K562 (cell line): Measurements from ENCODE around the gene NMUR1. TPM values are rescaled to one million over a fixed set of nuclear protein-coding genes. Genes with fewer than 3 reads are reported as not detected.
A peak's percentile ranks its signal among the peaks of the same experiment; 100 is the strongest.

Experiments
- CXXC5 ChIP-seq: fragments of 250-450 bp; sonication (Bioruptor Pico); IDR thresholded peaks from 2 replicates; pipeline ENCODE4 v1.8.0; 2022; ENCODE audit warnings: inconsistent platforms, mild to moderate bottlenecking, moderate library complexity
- DPF2 ChIP-seq: fragments of 450-650 bp; IDR thresholded peaks from 2 replicates; pipeline ENCODE4 v1.6.1; 2016
- HCFC1 ChIP-seq: IDR thresholded peaks from 2 replicates; pipeline ENCODE4 v1.6.1; 2012; ENCODE audit warnings: low read depth, low read length, improper control_type of control experiment
- HNRNPUL1 ChIP-seq: fragments of 200-400 bp; formaldehyde crosslinking; IDR thresholded peaks from 2 replicates; pipeline ENCODE4 v1.6.1; 2017; ENCODE audit warnings: low read length
- KLF10 ChIP-seq: fragments of 250-450 bp; sonication (Bioruptor Pico); IDR thresholded peaks from 2 replicates; pipeline ENCODE4 v1.6.1; 2021; ENCODE audit warnings: matching md5 sums
- NCOA6 ChIP-seq: fragments of 450-650 bp; IDR thresholded peaks from 2 replicates; pipeline ENCODE4 v1.6.1; 2017; ENCODE audit warnings: mild to moderate bottlenecking
- NR2C2 ChIP-seq, 2 experiments: fragments of 200-800 bp in 1 of 2; sonication (Bioruptor generic) in 1 of 2; sonication (generic) in 1 of 2; formaldehyde crosslinking in 1 of 2; IDR thresholded peaks; 2 replicates each; pipeline versions ENCODE4 v1.6.1 to v1.8.0; 2016 to 2022; ENCODE audit warnings: mild to moderate bottlenecking in 1 of 2, missing compliant biosample characterization in 1 of 2, missing genetic modification characterization in 1 of 2, missing genetic modification reagents in 1 of 2
- PBX2 ChIP-seq, 2 experiments: IDR thresholded peaks in 1 of 2; conservative IDR thresholded peaks in 1 of 2; 2 replicates each; pipeline ENCODE4 v1.6.1; 2016; ENCODE audit warnings: low read depth in 2 of 2, mild to moderate bottlenecking in 1 of 2, missing compliant biosample characterization in 1 of 2, missing genetic modification characterization in 1 of 2, moderate library complexity in 1 of 2
- PKNOX1 ChIP-seq: fragments of 450-650 bp; IDR thresholded peaks from 2 replicates; pipeline ENCODE4 v1.6.1; 2016
- SFPQ ChIP-seq: fragments of 200-400 bp; formaldehyde crosslinking; IDR thresholded peaks from 2 replicates; pipeline ENCODE4 v1.6.1; 2017; ENCODE audit warnings: mild to moderate bottlenecking, low read depth, low read length, moderate library complexity
- TAL1 ChIP-seq: fragments of 450-650 bp; IDR thresholded peaks from 2 replicates; pipeline ENCODE4 v1.6.1; 2016; ENCODE audit warnings: mild to moderate bottlenecking
- TCFL5 ChIP-seq: fragments of 250-450 bp; sonication (Bioruptor Pico); conservative IDR thresholded peaks from 2 replicates; pipeline ENCODE4 v1.6.1; 2021; ENCODE audit warnings: mild to moderate bottlenecking, moderate library complexity, matching md5 sums
- polyA plus RNA-seq, 8 experiments: library from polyadenylated mRNA; depleted of rRNA in 4 of 8; stranded (reverse) in 5 of 8; unstranded in 3 of 8; fragments of >200 nt; fragmentation: Nextera tagmentation in 2 of 8; fragmentation: Illumina TruSeq in 1 of 8; extraction: Ambion mirVana in 2 of 8; extraction: Trizol in 1 of 8; gene quantifications; 2 replicates each; pipeline versions ENCODE4 v1.2.1 to v1.2.3, GENCODE V29; 2011 to 2014; ENCODE audit warnings: inconsistent platforms in 1 of 8, missing spikeins in 1 of 8
- total RNA-seq, 7 experiments: library from RNA; depleted of rRNA in 6 of 7; stranded (reverse); fragments of >200 nt in 6 of 7; fragmentation: Illumina TruSeq in 2 of 7; extraction: Trizol in 2 of 7; gene quantifications; 2 replicates each; pipeline versions ENCODE4 v1.2.1 to v1.2.3, GENCODE V29; 2011 to 2021; ENCODE audit warnings: low replicate concordance in 1 of 7
- TF ChIP-seq, protein P1 (sequence below): fragments of 450-650 bp; IDR thresholded peaks from 2 replicates; pipeline ENCODE4 v1.6.1; 2017; ENCODE audit warnings: antibody characterized with exemption, mild to moderate bottlenecking

NMUR1 gene
- total and polyA plus RNA-seq, 9 of the 15 experiments (the other 6 are each of a cell fraction or from before 2014, with no cell fraction given): 0.01 to 0.27 (median 0.15) TPM

DNA sequence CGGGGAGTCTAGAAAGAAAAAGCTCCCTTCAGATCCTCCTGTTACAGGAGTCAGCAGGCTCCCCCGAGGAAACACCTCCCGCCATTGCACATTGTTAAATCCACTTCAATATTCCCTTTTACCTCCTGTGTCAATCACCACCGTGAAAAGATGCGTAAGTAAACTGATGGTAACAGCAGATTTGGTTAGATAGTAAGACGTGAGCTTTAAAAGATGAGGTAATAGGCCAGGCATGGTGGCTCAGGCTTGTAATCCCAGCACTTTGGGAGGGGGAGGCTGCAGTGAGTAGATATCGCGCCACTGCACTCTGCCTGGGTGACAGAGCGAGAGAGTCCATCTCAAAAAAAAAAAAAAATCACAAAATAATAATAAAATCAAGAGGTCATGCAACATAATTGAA, 50.8 kb downstream of the NMUR1 start (continued):
- TF ChIP-seq HCFC1 (no peak), CXXC5 (CRISPR knock-in tag) (peak; percentile 49), DPF2 (peak; percentile 50), SFPQ (no peak), NR2C2 (CRISPR knock-in tag; IDR thresholded peaks at IDR 0.05) (no peak), NR2C2 (tag; IDR thresholded peaks at IDR 0.05) (no peak), TAL1 (peak; percentile 46; the same call in 1 of the 2 replicates), KLF10 (CRISPR knock-in tag) (no peak), HNRNPUL1 (no peak), PKNOX1 (peak; percentile 88), NCOA6 (no peak), TCFL5 (no peak), PBX2 (CRISPR knock-in tag; IDR thresholded peaks at IDR 0.05; ENCODE audit: low read depth) (no peak), PBX2 (tag; conservative IDR thresholded peaks at IDR 0.05; ENCODE audit: low read depth) (0 out of 2 replicates have a peak, but pooled peaks have one; percentile 12)
- TF ChIP-seq, protein P1, sequence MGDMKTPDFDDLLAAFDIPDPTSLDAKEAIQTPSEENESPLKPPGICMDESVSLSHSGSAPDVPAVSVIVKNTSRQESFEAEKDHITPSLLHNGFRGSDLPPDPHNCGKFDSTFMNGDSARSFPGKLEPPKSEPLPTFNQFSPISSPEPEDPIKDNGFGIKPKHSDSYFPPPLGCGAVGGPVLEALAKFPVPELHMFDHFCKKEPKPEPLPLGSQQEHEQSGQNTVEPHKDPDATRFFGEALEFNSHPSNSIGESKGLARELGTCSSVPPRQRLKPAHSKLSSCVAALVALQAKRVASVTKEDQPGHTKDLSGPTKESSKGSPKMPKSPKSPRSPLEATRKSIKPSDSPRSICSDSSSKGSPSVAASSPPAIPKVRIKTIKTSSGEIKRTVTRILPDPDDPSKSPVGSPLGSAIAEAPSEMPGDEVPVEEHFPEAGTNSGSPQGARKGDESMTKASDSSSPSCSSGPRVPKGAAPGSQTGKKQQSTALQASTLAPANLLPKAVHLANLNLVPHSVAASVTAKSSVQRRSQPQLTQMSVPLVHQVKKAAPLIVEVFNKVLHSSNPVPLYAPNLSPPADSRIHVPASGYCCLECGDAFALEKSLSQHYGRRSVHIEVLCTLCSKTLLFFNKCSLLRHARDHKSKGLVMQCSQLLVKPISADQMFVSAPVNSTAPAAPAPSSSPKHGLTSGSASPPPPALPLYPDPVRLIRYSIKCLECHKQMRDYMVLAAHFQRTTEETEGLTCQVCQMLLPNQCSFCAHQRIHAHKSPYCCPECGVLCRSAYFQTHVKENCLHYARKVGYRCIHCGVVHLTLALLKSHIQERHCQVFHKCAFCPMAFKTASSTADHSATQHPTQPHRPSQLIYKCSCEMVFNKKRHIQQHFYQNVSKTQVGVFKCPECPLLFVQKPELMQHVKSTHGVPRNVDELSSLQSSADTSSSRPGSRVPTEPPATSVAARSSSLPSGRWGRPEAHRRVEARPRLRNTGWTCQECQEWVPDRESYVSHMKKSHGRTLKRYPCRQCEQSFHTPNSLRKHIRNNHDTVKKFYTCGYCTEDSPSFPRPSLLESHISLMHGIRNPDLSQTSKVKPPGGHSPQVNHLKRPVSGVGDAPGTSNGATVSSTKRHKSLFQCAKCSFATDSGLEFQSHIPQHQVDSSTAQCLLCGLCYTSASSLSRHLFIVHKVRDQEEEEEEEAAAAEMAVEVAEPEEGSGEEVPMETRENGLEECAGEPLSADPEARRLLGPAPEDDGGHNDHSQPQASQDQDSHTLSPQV: no peak
- TF ChIP-seq, all 486 proteins: peak for 16
